HG03378 (cell line): Measurements from ENCODE around the gene RPLP2.

Source experiments
- ATAC-seq: cut with Tn5 transposase; IDR thresholded peaks from one replicate; pipeline ENCODE4 v1.9.1; 2021; ENCODE audit warnings: mild to moderate bottlenecking, moderate library complexity; ENCODE audit not compliant: unreplicated experiment

The RPLP2 gene

GRCh38 chr11:821512-822371 lies 12.0 kb downstream of the RPLP2 start:
- ATAC-seq, result no peak

DNA sequence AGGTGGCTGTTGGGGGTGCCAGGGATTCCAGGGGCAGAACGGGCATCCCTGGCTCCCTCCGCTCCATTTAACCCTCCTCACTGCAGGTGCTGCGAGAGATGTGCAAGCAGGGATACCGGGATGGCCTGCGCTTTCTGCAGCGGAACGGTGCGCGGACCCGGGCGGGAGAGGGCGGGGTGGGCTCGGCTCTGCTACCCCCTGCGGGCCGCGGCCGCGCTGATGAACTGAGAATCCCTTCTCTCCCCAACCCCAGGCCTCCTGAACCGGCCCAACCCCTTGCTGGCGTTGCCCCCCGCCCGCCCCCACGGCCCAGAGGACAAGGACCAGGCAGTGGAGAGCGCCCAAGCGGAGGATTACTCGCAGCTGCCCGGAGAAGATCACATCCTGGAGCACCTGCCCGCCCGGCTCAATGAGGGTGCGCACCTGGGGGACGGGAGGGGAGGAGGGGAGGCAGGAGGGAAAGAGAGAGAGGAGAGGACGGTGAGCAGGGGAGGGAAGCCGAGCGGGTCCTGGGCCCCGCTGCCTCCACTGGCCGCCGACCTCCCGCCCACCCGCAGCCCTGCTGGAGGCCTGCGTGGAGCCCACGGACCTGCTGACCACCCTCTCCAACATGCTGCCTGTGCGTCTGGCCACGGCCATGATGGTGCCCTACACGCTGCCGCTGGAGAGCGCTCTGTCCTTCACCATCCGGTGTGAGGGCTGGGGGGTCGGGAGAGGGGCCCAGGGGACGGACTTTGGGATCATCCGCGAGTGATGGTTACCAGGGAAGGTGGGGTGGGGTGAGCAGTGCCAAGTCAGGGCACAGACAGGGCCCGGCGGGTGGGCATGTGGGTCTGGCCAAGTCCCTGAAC lies 13.9 kb downstream of the RPLP2 start:
- no peak for ATAC-seq

DNA sequence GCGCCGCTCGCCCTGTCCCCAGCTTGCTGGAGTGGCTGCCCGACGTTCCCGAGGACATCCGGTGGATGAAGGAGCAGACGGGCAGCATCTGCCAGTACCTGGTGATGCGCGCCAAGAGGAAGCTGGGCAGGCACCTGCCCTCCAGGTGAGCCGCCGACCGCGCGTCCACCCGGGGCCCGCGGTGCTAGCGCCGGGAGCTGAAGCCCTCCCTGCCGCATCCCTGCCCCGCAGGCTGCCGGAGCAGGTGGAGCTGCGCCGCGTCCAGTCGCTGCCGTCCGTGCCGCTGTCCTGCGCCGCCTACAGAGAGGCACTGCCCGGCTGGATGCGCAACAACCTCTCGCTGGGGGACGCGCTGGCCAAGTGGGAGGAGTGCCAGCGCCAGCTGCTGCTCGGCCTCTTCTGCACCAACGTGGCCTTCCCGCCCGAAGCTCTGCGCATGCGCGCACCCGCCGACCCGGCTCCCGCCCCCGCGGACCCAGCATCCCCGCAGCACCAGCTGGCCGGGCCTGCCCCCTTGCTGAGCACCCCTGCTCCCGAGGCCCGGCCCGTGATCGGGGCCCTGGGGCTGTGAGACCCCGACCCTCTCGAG lies 14.6 kb downstream of the RPLP2 start:
- no peak for ATAC-seq

DNA sequence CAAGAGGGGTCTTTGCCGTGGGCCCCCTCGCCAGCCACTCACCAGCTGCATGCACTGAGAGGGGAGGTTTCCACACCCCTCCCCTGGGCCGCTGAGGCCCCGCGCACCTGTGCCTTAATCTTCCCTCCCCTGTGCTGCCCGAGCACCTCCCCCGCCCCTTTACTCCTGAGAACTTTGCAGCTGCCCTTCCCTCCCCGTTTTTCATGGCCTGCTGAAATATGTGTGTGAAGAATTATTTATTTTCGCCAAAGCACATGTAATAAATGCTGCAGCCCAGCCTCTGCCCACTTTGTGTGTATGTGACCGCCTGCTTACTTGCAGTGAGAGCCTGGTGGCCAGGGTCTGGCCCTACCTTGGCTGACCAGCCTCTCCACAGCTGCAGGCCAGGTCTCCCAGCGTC lies 15.2 kb downstream of the RPLP2 start:
- ATAC-seq, result no peak

GRCh38 chr11:825366-826226 lies 15.8 kb downstream of the RPLP2 start:
- ATAC-seq, result no peak

DNA sequence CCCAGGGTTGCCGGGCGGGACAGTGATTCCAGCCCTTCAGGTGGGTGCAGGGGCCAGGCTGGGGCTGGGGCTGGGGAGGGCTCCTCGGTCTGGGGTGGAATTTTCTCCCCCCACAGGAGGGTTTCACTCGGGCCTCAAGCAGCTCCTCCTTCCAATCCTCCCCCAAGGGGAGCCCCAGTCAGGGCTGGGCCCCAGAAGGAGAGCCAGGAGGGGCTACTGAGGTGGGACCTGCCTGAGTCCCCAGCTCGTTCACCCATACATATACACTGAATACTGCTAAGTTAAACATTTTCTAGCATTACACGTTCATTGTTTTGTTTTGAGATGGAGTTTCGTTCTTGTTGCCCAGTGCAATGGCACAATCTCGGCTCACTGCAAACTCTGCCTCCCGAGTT lies 16.5 kb downstream of the RPLP2 start:
- no peak for ATAC-seq

GRCh38 chr11:826836-827145 lies 17.0 kb downstream of the RPLP2 start:
- no peak for ATAC-seq

DNA sequence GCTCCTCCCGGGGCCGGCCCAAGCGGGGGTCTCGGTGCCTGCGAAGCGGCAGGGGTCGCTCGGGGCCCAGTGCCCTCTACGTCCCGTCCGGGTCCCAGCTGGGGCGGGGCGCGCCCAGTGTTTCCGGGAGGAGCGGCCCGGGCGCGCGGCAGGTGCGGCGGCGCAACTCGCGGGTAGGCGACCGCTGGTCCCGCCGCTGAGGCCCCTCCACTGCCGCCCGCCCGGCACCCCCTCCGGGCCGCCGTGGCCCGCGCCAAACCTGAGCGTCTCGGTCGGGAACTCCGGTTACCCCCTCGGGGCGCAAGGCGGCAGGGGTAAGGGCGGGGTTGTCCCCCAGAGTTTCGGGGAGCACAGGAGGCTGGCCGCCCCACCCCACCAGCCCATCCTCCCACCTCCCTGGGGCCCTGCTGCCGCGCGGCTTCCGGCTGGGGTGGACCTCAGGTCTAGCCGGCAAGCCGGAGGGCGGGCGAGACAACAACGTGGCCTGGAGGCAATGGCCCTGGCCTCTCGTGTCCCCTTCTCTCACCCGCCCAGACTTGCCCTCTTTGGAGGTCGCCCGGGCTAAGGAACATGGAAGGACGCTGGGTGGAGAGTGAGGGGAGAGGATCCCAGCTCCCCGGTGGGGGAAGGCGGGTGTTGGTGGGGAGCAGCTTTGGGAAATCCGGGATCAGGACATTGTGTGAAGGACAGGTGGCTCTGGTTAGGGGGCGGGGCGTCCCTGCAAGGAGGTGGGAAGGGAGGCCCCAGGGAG lies 17.6 kb downstream of the RPLP2 start:
- no peak for ATAC-seq

DNA sequence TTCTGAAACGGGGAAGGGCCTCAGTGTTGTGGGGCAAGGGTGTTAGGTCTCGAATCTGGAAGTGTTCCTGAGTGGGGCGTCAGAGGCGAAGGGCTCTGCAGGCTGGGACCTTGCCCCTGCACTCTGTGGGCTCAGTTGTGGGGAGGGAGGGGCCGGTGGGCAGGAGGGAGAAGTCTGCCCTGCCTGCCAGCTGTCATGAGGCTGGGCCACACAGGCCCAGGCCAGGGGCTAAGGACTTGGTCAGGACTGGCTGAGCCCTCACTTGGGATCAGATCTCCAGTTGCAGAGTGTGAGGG lies 18.1 kb downstream of the RPLP2 start, which contains the start of gene CRACR2B:
Gene CRACR2B (plus strand): TSS at position 23 of the 296 bp plus-strand sequence. CDS start 689 bp downstream, outside the sequence.
- no peak for ATAC-seq

GRCh38 chr11:828506-829175 lies 18.9 kb downstream of the RPLP2 start:
- ATAC-seq, result no peak

GRCh38 chr11:829176-829846 lies 19.5 kb downstream of the RPLP2 start:
- ATAC-seq, result no peak

DNA sequence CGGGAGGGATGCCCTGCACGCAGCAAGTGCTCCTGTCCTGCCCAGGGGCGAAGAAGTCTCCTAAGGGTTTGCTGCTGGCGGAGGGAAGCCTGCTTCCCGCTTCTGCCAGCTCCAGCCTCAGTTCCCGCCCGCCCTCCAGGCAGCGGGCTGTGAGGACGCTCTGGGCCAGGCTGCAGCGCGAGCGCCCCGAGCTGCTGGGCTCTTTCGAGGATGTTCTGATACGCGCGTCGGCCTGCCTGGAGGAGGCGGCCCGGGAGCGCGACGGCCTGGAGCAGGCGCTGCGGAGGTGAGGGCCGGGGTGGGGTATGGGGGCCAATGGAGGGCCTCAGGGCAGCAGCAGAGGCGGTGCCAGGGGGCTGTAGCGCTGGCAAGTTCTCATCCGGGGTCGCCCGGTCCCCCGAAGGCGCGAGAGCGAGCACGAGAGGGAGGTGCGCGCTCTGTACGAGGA lies 20.1 kb downstream of the RPLP2 start:
- ATAC-seq, result no peak

GRCh38 chr11:830295-831117 lies 20.7 kb downstream of the RPLP2 start:
- ATAC-seq, result no peak

GRCh38 chr11:831118-831864 lies 21.5 kb downstream of the RPLP2 start:
- no peak for ATAC-seq

- ATAC-seq, result no peak
These were observed 22.3 kb downstream of the RPLP2 start for GRCh38 chr11:831961-832528.

- no peak for ATAC-seq
These were observed 22.9 kb downstream of the RPLP2 start, which contains the start of gene CD151 for GRCh38 chr11:832529-833113. Gene CD151, plus strand, starts transcription at chr11:832952. Its CDS starts 3,118 bp downstream, at chr11:836070.
